Fibroblast of mammary gland (primary cell): ENCODE measurements around the gene PCDHGA6.
"Not testable (repeated sequence)": the region's sequence is repeated elsewhere in the genome, so short reads cannot be mapped to it uniquely, and the experiment has no call there.

ENCODE experiments used
- DNase-seq: peaks from one replicate; pipeline ENCODE4 v3.0.0-alpha.2; 2010; ENCODE audit warnings: low read depth
- H3K4me3 ChIP-seq: 2 replicates; pipeline ENCODE4 v1.5.1; 2011; ENCODE audit warnings: low read depth, mild to moderate bottlenecking, low read length, moderate library complexity; ENCODE audit not compliant: control insufficient read depth
- TF ChIP-seq, protein P1 (sequence below): conservative IDR thresholded peaks from 2 replicates; pipeline ENCODE4 v1.5.1; 2011; ENCODE audit warnings: low read depth, low read length, inconsistent platforms; ENCODE audit not compliant: control insufficient read depth, insufficient read depth

PCDHGA6 gene

DNA sequence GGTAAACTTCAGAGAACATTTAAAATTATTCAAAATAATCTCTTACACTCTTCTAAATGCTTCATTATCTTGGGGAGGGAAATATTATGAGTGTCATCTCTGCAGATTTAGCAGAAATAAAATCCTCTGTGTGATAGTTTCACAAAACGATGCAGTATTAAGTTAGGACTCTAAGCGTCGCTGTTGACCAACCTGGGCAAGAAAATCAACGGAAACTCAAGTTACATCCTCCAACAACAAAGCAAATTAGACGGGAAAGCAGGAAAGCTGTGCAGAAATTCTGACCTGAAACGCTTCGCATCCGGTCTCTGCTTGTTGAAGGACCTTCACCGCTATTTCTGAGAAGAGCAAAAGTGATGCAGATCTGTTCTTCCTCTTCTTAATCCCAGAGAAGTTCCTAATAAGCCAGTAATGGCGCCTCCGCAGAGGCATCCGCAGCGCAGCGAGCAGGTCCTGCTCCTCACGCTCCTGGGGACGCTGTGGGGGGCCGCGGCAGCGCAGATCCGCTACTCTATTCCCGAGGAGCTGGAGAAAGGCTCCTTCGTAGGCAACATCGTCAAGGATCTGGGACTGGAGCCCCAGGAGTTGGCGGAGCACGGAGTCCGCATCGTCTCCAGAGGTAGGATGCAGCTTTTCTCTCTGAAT is at the start of gene PCDHGA6:
Gene PCDHGA6 (plus strand): TSS at position 219 of the 645 bp plus-strand sequence. CDS start 193 bp downstream, at position 412.
- H3K4me3 ChIP-seq = peak within 1 kb of the TSS; percentile 44
- peak; percentile 50 for DNase-seq
- TF ChIP-seq, protein P1, sequence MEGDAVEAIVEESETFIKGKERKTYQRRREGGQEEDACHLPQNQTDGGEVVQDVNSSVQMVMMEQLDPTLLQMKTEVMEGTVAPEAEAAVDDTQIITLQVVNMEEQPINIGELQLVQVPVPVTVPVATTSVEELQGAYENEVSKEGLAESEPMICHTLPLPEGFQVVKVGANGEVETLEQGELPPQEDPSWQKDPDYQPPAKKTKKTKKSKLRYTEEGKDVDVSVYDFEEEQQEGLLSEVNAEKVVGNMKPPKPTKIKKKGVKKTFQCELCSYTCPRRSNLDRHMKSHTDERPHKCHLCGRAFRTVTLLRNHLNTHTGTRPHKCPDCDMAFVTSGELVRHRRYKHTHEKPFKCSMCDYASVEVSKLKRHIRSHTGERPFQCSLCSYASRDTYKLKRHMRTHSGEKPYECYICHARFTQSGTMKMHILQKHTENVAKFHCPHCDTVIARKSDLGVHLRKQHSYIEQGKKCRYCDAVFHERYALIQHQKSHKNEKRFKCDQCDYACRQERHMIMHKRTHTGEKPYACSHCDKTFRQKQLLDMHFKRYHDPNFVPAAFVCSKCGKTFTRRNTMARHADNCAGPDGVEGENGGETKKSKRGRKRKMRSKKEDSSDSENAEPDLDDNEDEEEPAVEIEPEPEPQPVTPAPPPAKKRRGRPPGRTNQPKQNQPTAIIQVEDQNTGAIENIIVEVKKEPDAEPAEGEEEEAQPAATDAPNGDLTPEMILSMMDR = peak; percentile 64

DNA sequence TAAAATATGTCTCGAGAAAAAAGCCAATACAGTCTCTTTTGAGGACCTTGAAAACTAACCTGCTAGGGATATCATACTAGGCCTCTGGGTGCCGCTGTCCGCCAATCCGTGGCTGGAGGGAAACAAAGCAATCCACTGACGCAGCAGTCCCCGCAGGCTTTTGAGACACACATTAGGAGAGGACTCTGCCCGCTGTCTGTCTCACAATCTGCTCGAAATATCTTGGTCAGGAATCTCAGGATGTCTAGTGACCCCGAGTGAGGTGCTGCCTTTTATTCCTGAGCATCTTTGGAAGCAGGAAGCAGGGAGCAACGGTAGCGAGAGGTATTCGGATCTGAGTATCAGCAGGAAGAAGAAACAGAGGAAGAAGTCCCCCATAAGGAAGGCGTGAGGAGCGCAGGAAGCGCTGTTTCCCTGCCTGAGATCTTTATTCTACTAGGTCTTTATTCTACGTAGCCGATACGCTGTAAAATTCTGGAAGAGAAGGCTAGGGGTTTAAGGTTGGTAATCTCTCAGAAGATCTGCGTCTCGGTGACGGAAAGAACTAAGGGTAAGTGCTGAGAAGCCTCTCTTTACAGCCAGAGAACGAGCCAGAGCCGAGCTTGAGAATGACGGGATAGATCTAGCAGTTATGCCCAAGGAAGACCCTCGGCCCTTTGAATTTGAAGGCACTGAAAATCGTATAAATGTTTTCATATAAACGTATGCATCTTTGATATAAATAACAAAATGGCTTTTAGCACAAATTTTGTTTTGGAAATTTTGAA is 47.4 kb upstream of the PCDHGA6 start:
- peak; percentile 71 for DNase-seq
- peak overlapping the region; percentile 47 for H3K4me3 ChIP-seq
- TF ChIP-seq, protein P1 = peak; percentile 78

DNA sequence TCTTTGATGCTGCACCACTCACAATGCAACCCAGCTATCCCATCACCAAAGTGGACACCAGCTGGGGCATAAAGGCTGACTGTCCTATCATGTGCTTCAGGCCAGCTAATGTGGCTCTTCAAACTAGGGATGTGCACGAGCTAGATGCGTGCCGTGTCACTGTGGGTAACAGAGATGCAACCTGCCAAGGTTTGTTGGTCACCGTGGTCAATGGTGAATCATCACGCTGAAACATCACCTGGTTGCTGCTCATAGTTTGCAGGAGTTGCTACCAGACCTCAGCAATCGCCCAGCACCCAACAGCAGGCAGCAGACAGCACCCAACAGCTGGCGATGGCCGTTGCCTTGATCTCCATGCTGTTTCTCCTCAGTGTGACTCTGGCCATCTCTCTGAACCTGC is 45.5 kb upstream of the PCDHGA6 start:
- no peak overlapping the region for H3K4me3 ChIP-seq
- TF ChIP-seq, protein P1 = no peak
- no peak for DNase-seq

DNA sequence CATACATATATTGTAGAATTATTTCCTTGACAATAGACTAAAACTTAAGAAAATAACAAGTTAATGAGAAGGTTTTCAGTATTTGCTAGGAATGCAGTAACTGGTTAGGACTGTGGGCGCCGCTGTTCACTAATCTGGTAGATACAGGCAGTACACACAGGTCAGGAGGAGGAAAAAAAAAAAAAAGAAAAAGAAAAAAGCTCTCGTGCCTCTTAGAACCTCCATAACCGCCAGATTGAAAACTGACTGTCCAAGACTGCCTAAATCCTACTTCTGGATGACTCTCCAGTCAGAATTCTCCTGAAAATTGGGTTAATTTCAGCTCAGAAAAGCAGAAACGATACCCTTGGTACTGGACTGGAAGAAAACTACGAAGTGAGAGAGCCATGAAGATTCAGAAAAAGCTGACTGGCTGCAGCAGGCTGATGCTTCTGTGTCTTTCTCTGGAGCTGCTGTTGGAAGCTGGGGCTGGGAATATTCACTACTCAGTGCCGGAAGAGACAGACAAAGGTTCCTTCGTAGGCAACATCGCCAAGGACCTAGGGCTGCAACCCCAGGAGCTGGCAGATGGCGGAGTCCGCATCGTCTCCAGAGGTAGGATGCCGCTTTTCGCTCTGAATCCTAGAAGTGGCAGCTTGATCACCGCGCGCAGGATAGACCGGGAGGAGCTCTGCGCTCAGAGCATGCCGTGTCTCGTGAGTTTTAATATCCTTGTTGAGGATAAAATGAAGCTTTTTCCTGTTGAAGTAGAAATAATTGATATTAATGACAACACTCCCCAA is 43.2 kb upstream of the PCDHGA6 start, which contains the start of gene PCDHGA1:
Gene PCDHGA1 (plus strand): TSS at position 216 of the 782 bp plus-strand sequence.
- peak; percentile 64 for DNase-seq
- peak within 1 kb of the TSS; percentile 31 for H3K4me3 ChIP-seq

DNA sequence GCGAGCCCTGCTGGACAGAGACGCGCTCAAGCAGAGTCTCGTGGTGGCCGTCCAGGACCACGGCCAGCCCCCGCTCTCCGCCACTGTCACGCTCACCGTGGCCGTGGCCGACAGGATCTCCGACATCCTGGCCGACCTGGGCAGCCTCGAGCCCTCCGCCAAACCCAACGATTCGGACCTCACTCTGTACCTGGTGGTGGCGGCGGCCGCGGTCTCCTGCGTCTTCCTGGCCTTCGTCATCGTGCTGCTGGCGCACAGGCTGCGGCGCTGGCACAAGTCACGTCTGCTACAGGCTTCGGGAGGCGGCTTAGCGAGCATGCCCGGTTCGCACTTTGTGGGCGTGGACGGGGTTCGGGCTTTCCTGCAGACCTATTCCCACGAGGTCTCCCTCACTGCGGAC is 41.1 kb upstream of the PCDHGA6 start:
- not testable (repeated sequence) for DNase-seq, H3K4me3 ChIP-seq

More for the DNA sequence above, 43.2 kb upstream of the PCDHGA6 start, which contains the start of gene PCDHGA1:
- TF ChIP-seq, protein P1 = peak; percentile 57

DNA sequence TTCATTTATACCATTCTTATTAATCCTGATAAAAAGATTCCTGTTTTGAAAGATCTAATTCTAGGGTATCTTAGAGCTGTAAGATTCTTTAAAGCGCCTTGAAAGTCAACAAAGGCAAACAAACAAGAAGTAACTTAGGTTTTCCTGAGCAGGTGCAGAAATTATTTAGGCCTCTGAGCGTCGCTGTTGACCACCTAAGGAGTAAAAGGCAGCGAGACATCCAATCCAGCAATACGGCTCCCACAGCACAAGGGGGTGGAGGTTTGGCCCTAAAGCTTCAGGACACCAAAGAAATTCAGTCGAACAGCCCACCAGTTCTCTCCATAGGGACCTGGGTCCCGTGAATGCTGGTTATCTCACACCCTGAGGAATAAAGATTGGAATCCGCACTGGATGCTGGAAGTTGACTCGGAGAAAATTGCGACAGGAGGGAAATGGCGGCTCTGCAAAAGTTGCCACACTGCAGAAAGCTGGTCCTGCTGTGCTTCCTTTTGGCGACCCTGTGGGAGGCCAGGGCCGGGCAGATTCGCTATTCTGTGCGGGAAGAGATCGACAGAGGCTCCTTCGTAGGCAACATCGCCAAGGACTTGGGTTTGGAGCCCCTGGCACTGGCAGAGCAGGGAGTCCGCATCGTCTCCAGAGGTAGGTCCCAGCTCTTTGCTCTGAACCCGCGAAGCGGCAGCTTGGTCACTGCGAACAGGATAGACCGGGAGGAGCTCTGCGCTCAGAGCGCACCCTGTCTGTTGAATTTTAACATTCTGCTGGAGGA is 35.0 kb upstream of the PCDHGA6 start, which contains the start of gene PCDHGA2:
Gene PCDHGA2 (plus strand): TSS at position 223 of the 769 bp plus-strand sequence.
- peak within 1 kb of the TSS; percentile 20 for H3K4me3 ChIP-seq
- TF ChIP-seq, protein P1 = peak; percentile 68
- DNase-seq = peak; percentile 68

DNA sequence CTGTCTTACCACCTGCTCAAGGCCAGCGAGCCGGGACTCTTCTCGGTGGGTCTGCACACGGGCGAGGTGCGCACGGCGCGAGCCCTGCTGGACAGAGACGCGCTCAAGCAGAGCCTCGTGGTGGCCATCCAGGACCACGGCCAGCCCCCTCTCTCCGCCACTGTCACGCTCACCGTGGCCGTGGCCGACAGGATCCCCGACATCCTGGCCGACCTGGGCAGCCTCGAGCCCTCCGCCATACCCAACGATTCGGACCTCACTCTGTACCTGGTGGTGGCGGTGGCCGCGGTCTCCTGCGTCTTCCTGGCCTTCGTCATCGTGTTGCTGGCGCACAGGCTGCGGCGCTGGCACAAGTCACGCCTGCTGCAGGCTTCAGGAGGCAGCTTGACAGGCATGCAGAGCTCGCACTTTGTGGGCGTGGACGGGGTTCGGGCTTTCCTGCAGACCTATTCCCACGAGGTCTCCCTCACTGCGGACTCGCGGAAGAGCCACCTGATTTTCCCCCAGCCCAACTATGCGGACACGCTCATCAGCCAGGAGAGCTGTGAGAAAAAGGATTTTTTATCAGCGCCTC is 32.8 kb upstream of the PCDHGA6 start:
- not testable (repeated sequence) for DNase-seq, H3K4me3 ChIP-seq
